ENCODE measurements around the gene DNAJC12.

The DNAJC12 gene

DNA sequence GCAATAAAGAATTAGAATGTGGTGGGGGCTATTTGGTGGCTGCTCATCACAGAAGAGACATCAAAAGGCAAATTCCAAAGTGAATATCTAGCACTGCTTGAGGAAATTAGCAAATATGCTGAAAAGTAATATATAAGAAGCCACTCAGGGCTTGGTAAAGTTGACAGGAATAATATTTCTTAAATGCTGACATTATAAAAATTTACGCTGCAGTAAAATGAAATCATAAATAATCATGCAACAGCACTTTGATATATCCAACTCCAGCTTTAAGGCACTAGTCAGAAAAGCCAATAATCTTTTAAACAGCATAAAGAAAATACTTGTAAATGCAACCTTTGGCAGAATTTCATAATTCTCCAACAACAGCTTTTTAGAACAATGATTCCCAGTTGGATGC is 36.9 kb downstream of the DNAJC12 start:
- TF ChIP-seq, protein P1, sequence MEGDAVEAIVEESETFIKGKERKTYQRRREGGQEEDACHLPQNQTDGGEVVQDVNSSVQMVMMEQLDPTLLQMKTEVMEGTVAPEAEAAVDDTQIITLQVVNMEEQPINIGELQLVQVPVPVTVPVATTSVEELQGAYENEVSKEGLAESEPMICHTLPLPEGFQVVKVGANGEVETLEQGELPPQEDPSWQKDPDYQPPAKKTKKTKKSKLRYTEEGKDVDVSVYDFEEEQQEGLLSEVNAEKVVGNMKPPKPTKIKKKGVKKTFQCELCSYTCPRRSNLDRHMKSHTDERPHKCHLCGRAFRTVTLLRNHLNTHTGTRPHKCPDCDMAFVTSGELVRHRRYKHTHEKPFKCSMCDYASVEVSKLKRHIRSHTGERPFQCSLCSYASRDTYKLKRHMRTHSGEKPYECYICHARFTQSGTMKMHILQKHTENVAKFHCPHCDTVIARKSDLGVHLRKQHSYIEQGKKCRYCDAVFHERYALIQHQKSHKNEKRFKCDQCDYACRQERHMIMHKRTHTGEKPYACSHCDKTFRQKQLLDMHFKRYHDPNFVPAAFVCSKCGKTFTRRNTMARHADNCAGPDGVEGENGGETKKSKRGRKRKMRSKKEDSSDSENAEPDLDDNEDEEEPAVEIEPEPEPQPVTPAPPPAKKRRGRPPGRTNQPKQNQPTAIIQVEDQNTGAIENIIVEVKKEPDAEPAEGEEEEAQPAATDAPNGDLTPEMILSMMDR (IDR thresholded peaks at IDR 0.05; ENCODE audit: borderline replicate concordance, control extremely low read depth, extremely low read depth, insufficient read depth, missing control alignments) = no peak
- in situ Hi-C loops (cut with MboI; ENCODE audit: low sequenced_read_pairs, unreplicated experiment) = no loop called here

DNA sequence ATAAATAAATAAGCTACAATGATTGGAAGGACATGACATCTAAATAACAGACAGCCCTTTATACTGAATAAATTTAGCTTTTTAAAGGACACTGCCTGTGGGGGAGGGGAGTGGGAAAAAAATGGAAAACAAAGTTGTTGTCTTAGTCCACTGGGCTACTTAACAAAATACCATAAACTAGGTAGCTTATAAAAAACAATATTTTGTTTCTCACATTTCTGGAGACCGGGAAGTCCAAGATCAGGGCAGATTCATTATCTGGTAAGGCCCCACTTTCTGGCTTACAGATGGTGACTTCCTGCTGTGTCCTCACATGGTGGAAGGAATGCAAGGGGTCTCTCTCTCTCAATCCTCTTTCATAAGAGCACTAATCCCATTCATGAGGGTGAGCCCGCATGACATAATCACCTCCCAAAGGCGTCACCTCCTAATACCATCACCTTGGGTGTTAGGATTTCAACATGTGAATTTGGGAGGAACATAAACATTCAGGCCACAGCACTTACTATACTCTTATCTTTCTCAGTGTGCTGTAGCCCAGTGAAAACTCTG is 43.0 kb downstream of the DNAJC12 start:
- TF ChIP-seq, protein P1 (IDR thresholded peaks at IDR 0.05; ENCODE audit: borderline replicate concordance, control extremely low read depth, extremely low read depth, insufficient read depth, missing control alignments) = no peak
- DNase-seq (ENCODE audit: low spot score) = no peak
- in situ Hi-C loops (cut with MboI; ENCODE audit: low sequenced_read_pairs, unreplicated experiment) = no loop called here

More for the DNA sequence above, 36.9 kb downstream of the DNAJC12 start:
- no peak for DNase-seq (ENCODE audit: low spot score)

DNA sequence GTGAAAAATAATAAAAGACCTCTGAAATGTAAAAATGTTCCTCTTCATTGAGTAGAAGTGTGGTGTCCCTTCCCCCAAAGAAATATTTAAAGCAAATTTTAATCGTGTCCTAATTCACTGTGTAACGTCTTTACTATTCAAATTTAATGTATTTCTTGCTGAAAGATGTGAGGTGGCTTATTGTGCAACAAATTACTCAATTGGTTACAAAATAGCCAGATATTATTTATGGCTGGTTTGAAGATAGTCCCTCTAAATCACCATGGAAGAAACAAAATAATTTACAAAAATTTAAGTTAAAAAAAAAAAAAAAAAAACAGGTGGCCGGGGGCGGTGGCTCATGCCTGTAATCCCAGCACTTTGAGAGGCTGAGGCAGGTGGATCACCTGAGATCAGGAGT is 43.7 kb downstream of the DNAJC12 start:
- DNase-seq (ENCODE audit: low spot score) = no peak
- TF ChIP-seq, protein P1 (IDR thresholded peaks at IDR 0.05; ENCODE audit: borderline replicate concordance, control extremely low read depth, extremely low read depth, insufficient read depth, missing control alignments) = no peak
- in situ Hi-C loops (cut with MboI; ENCODE audit: low sequenced_read_pairs, unreplicated experiment) = no loop called here

DNA sequence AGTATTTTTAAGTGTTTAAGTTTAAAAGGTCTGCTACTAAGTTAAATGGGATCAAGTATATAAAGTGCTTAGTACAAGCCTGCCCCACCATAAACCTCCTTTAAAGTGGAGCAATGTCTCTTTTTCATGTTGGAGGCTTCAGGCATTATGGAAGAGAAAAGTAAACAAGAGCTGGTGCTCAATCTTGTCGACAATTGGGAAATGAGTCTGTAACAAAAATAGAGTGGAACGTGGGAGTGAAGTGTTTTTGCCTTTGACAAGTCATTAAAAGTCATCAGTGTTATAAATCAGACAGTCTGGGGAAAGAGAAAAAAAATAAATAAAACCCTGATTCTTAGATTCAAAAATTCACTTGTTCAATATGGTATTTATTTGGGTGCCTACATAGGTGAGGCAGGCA is 44.7 kb downstream of the DNAJC12 start:
- TF ChIP-seq, protein P1 (IDR thresholded peaks at IDR 0.05; ENCODE audit: borderline replicate concordance, control extremely low read depth, extremely low read depth, insufficient read depth, missing control alignments) = no peak
- no peak for DNase-seq (ENCODE audit: low spot score)
- in situ Hi-C loops (cut with MboI; ENCODE audit: low sequenced_read_pairs, unreplicated experiment) = no loop called here

DNA sequence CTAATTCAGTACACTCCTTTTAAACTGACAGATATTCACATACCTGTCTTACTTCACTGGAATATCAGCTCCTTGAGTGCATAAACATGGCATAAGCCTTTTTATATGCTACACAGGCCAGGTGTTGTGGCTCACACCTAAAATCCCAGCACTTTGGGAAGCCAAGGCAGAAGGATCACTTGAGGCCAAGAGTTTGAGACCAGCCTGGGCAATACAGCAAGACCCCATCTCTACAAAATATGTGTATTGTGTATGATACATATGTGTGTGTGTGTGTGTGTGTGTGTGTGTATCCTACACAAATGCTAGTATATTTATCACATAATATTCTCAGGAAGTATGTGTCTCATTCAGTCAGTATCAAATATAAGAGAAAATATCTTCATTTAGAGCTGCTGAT is 45.3 kb downstream of the DNAJC12 start:
- in situ Hi-C loops (cut with MboI; ENCODE audit: low sequenced_read_pairs, unreplicated experiment) = no loop called here
- no peak for DNase-seq (ENCODE audit: low spot score)
- TF ChIP-seq, protein P1 (IDR thresholded peaks at IDR 0.05; ENCODE audit: borderline replicate concordance, control extremely low read depth, extremely low read depth, insufficient read depth, missing control alignments) = no peak

DNA sequence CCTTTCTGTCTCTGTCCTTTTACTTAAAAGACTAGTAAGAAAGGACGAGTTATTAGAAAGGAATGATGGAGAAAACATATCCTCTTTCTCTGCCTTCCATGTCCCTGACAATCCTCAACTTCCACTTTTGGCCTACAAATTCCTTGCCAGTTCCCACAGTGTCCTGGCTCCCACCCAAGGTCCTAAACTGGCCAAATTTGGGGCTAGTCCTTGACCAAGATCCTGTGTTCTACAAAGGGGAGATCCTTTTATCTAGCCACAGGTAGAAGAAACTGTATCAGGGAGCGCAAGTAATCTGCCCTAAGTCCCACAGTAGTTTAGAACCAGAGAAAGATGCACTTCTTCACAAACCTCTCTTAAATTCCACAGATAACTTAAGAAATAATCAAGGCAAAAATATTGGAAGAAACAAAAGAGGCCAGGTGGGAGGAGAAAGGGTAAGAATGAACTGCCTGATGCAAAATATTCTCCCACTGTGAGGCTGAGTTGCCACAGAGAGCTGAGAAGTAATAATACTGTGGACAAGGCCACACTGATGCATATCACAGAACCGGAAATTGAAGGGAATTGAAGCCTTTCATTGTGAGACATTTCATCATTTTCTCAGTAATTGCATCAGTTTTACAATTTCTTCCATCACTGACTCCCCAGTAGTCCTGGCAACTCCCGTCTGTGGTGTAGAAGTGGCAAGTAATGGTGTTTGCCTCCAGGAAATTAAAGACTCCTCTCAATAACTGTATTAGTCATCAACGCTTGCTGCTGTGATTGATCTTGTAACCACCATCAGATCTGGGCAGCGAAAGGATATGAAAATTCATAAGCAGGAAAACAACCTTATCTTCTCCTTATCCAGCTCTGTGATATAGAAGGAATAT is 47.2 kb downstream of the DNAJC12 start:
- DNase-seq (ENCODE audit: low spot score) = no peak
- in situ Hi-C loops (cut with MboI; ENCODE audit: low sequenced_read_pairs, unreplicated experiment) = no loop called here
- TF ChIP-seq, protein P1 (IDR thresholded peaks at IDR 0.05; ENCODE audit: borderline replicate concordance, control extremely low read depth, extremely low read depth, insufficient read depth, missing control alignments) = no peak

Data from GM13976 (cell line).